Right lobe of liver (tissue), 6 donors: ENCODE results near the gene TTC7B. TPM values are rescaled to one million over a fixed set of nuclear protein-coding genes. Genes with fewer than 3 reads are reported as not detected.

ENCODE experiments used
- ATAC-seq, 4 donors: fragments of 200-7000 bp; cut with Tn5 transposase; one replicate each; pipeline ENCODE4 v1.9.1; 2020; ENCODE audit warnings: mild to moderate bottlenecking in 4 of 4, moderate library complexity in 4 of 4
- DNase-seq, 3 donors: peaks; one replicate each; pipeline ENCODE4 v3.0.0-alpha.2; 2020
- H3K27ac ChIP-seq, 3 donors: fragments of 200-600 bp; one replicate each; pipeline ENCODE4 v1.8.0; 2022
- H3K27me3 ChIP-seq, 2 donors: fragments of 200-600 bp; one replicate each; pipeline ENCODE4 v1.8.0; 2022
- H3K36me3 ChIP-seq, 4 donors: fragments of 200-600 bp; sonication (generic) in 1 of 4; one replicate each; pipeline versions ENCODE4 v1.5.1 to v1.8.0; 2017 to 2022; ENCODE audit warnings: control low read depth in 1 of 4
- H3K4me1 ChIP-seq, 4 donors: fragments of 200-600 bp; sonication (generic) in 1 of 4; one replicate each; pipeline versions ENCODE4 v1.5.1 to v1.8.0; 2017 to 2022; ENCODE audit warnings: control low read depth in 1 of 4
- H3K4me3 ChIP-seq, 3 donors: fragments of 200-600 bp; one replicate each; pipeline ENCODE4 v1.8.0; 2022
- H3K9me3 ChIP-seq, 4 donors: fragments of 200-600 bp; sonication (generic) in 1 of 4; one replicate each; pipeline versions ENCODE4 v1.5.1 to v1.8.0; 2017 to 2022; ENCODE audit warnings: control low read depth in 1 of 4
- POLR2A ChIP-seq: fragments of 450-650 bp; IDR thresholded peaks from one replicate; pipeline ENCODE4 v1.6.1; 2017; ENCODE audit warnings: antibody characterized with exemption, mild to moderate bottlenecking
- WGBS: methylation state at CpG from one replicate; pipeline ENCODE4 v1.1.6; 2018; ENCODE audit warnings: low coverage, low lambda C conversion rate; ENCODE audit not compliant: insufficient coverage; ENCODE audit errors: missing lambda C conversion rate; 5-methylcytosine and 5-hydroxymethylcytosine counted together
- intact Hi-C, 2 donors: fragments of 100-400 bp; cut with DNase I; formaldehyde crosslinking; loops; one replicate each; pipeline versions ENCODE4 v1.11.2 to v1.14.1; 2022
- total RNA-seq, 6 experiments: library from RNA; depleted of rRNA in 2 of 6; stranded (reverse); fragments of >200 nt in 2 of 6; fragmentation: NEBNext Ultra II Directional in 3 of 6; extraction: Animal tissue kit (Norgen Biotek cat#: 25700) in 3 of 6; gene quantifications; one replicate each; pipeline versions ENCODE4 v1.1.0 to v1.2.4, GENCODE V29; 2016 to 2023
- TF ChIP-seq, protein P1 (sequence below), 4 donors: fragments of 200-600 bp in 3 of 4; fragments of 450-650 bp in 1 of 4; IDR thresholded peaks; one replicate each; pipeline versions ENCODE4 v1.5.1 to v1.8.0; 2016 to 2022; ENCODE audit warnings: antibody characterized with exemption in 4 of 4, mild to moderate bottlenecking in 2 of 4
- donor health status: DM: no; HTN: yes; CAD: no.
- donor health status: DM: no; HTN: no; CAD: no.
- donor health status: DM: no; HTN: no; CAD: no.
- donor health status: DM: no; HTN: yes; CAD: no.
- donor health status: DM: no; HTN: yes; CAD: no.

TTC7B gene
- total RNA-seq, 6 experiments from 2014 or later, result 18.4 to 56.1 (median 37.5) TPM

DNA sequence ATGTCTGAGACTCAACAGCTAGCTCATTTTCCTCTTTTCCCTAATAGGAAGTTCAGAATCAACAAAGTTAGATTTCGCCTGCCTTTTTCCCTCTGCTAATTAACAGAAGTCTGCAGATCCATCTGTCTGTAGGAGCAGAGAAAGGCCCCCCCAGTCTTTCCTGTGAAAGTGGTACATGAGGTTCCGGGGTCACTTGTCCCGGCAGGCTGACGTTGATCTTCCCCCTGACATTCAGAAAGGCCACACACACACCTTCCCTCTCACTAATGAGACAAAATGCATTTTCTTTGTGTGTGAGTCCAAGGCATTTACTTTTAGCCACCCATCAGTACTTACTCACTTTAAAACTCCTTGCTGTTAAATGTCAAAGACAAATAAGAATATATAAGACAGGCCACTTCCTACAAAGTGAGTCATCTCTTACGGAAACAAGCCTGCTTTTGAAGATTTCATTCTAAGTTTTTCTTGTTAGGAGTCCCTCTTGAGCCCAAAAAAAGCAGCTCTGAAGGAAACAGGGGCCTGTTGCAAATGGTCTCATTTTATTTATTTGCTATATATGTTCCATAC, 138.7 kb downstream of the TTC7B start:
- no peaks in the 10 kb centered on the region for H3K27me3 ChIP-seq
- H3K36me3 ChIP-seq, result no peaks in the 10 kb centered on the region
- no peak overlapping the region for H3K4me3 ChIP-seq
- no peaks in the 10 kb centered on the region for H3K4me1 ChIP-seq
- no peak for DNase-seq
- peak in 2 of 4 donors; percentile 25 to 57 for ATAC-seq
- WGBS, result 66% methylated on average over 4 of the region's 5 CpGs
- peak overlapping the region in 1 of 3 donors; percentile 20 for H3K27ac ChIP-seq
- TF ChIP-seq, protein P1, sequence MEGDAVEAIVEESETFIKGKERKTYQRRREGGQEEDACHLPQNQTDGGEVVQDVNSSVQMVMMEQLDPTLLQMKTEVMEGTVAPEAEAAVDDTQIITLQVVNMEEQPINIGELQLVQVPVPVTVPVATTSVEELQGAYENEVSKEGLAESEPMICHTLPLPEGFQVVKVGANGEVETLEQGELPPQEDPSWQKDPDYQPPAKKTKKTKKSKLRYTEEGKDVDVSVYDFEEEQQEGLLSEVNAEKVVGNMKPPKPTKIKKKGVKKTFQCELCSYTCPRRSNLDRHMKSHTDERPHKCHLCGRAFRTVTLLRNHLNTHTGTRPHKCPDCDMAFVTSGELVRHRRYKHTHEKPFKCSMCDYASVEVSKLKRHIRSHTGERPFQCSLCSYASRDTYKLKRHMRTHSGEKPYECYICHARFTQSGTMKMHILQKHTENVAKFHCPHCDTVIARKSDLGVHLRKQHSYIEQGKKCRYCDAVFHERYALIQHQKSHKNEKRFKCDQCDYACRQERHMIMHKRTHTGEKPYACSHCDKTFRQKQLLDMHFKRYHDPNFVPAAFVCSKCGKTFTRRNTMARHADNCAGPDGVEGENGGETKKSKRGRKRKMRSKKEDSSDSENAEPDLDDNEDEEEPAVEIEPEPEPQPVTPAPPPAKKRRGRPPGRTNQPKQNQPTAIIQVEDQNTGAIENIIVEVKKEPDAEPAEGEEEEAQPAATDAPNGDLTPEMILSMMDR (IDR thresholded peaks at IDR 0.05), result no peak
- no peak for TF ChIP-seq POLR2A
- intact Hi-C loops, result no loop called here
- no peaks in the 10 kb centered on the region for H3K9me3 ChIP-seq

DNA sequence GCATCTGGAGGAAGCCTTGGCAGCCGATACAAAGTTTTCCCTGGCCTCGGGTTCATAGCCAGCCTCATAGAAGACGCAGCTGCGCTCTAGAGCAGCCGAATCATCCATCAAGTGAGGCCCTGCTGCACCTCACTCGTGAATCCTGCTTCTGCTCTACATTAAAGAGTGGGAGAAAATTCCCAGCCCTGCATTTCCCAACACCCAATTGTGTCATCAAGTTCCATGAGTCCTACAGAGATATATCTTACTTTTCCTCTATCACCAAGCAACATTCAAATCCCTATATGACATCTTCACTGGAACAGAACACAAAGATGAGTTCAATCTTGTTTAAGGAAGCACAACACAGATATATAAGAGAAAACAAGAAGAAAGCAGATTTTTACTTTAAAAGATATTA, 139.3 kb downstream of the TTC7B start:
- WGBS, result 82% methylated on average over 4 of the region's 6 CpGs
- H3K27me3 ChIP-seq, result no peaks in the 10 kb centered on the region
- H3K4me1 ChIP-seq, result no peaks in the 10 kb centered on the region
- no peaks in the 10 kb centered on the region for H3K9me3 ChIP-seq
- no peaks in the 10 kb centered on the region for H3K36me3 ChIP-seq
- H3K4me3 ChIP-seq, result no peak overlapping the region
- no peak for TF ChIP-seq POLR2A
- TF ChIP-seq, protein P1 (IDR thresholded peaks at IDR 0.05), result no peak
- H3K27ac ChIP-seq, result peak overlapping the region in 1 of 3 donors; percentile 20
- ATAC-seq (no peak), DNase-seq (no peak)
- intact Hi-C loops, result no loop called here

DNA sequence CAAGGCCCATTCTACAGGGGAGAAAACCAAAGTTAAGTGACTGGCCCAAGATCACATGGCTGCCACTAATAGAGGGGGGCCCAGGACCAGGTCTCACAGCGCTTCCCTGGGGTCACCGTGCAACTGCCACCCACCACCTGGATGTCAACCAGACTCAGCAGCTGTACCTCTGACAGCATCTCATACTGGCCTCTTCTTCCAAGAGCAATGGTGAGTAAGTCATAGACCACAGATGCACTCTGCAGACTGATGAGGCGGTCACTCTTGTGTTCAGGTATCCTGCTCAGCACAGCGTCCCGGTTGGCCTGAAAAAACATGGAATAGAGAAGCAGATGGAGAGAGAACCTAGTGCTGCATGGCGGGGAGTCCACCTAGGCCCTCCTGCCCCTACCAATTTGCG, 139.9 kb downstream of the TTC7B start:
- no peak for ATAC-seq
- Histone ChIP-seq H3K9me3 (no peaks in the 10 kb centered on the region), H3K27me3 (no peaks in the 10 kb centered on the region), H3K4me3 (no peak overlapping the region), H3K36me3 (no peaks in the 10 kb centered on the region), H3K4me1 (no peaks in the 10 kb centered on the region), H3K27ac (no peak overlapping the region)
- 81% methylated on average over 3 of the region's 7 CpGs for WGBS
- intact Hi-C loops, result no loop called here
- TF ChIP-seq, protein P1 (IDR thresholded peaks at IDR 0.05), result no peak
- no peak for TF ChIP-seq POLR2A
- DNase-seq, result no peak

DNA sequence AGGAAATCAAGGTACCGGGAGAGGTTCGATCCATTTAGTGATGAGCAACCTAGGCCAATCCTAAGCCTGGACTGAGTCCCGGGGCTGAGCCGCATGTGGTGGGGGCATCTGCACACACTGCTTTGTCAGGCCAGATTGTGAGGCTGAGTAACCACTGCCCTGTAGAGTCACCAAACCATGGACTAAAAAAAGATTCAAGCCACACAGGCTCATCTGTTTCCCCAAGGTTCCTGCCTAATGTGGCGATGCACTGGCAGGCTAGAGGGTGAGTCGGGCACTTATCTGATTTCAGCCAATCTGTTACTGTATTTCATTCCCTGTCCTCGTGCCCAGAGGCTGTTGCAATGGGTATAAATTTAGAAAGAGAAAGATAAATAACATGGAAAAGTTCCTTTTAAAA, 140.8 kb downstream of the TTC7B start:
- no peak for TF ChIP-seq POLR2A
- TF ChIP-seq, protein P1 (IDR thresholded peaks at IDR 0.05), result no peak
- Histone ChIP-seq H3K9me3 (no peaks in the 10 kb centered on the region), H3K27ac (no peak overlapping the region), H3K36me3 (no peaks in the 10 kb centered on the region), H3K4me1 (no peaks in the 10 kb centered on the region), H3K27me3 (no peaks in the 10 kb centered on the region), H3K4me3 (no peak overlapping the region)
- peak; percentile 48 to 67 (median 64) for ATAC-seq
- DNase-seq, result no peak
- WGBS, result 23% methylated on average over 3 of the region's 7 CpGs
- intact Hi-C loops, result no loop called here

DNA sequence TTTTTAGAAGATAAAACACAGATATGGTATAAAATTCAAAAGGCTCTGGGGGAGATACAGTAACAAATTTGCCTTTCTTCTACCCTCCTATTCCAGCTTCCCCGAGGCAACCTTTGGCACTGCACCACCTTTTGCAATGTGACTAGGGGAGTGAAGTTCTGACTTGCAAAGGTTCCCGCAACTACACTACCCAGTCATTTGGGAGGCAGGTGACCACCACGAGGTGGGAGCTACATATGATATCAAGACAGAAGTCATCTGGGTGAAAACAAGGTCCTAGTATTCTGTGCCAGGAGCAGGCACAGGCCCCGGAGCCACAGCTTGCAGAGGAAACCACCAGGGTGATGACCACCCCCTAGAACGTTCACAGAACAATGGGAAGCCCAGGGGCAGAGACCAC, 141.5 kb downstream of the TTC7B start:
- Histone ChIP-seq H3K36me3 (no peaks in the 10 kb centered on the region), H3K4me3 (no peak overlapping the region), H3K27ac (no peak overlapping the region), H3K4me1 (no peaks in the 10 kb centered on the region), H3K27me3 (no peaks in the 10 kb centered on the region), H3K9me3 (no peaks in the 10 kb centered on the region)
- TF ChIP-seq POLR2A, result no peak
- TF ChIP-seq, protein P1 (IDR thresholded peaks at IDR 0.05), result no peak
- ATAC-seq, result no peak
- intact Hi-C loops, result no loop called here
- WGBS, result 81% methylated on average over 3 of the region's 5 CpGs
- no peak for DNase-seq
